Choroid plexus epithelial cell (primary cell): ENCODE data around the gene ENOX1.
A peak's percentile ranks its signal among the peaks of the same experiment; 100 is the strongest.

Source experiments
- DNase-seq: peaks from one replicate; pipeline ENCODE4 v3.0.0-alpha.2; 2010; ENCODE audit warnings: low read depth
- H3K4me3 ChIP-seq: 2 replicates; pipeline ENCODE4 v1.5.1; 2011; ENCODE audit warnings: low read depth, mild to moderate bottlenecking, control low read depth, low read length, moderate library complexity
- CTCF ChIP-seq: conservative IDR thresholded peaks from 2 replicates; pipeline ENCODE4 v1.5.1; 2011; ENCODE audit warnings: low read depth, mild to moderate bottlenecking, control low read depth, inconsistent platforms, low read length, moderate library complexity

Gene ENOX1

GRCh38 chr13:43653395-43653794 lies 133.4 kb downstream of the ENOX1 start:
- DNase-seq = no peak
- no peak for TF ChIP-seq CTCF
- H3K4me3 ChIP-seq = no peak overlapping the region

GRCh38 chr13:43652760-43653159 lies 134.0 kb downstream of the ENOX1 start:
- no peak for TF ChIP-seq CTCF
- no peak for DNase-seq
- H3K4me3 ChIP-seq = no peak overlapping the region

- no peak for DNase-seq
- H3K4me3 ChIP-seq = no peak overlapping the region
- no peak for TF ChIP-seq CTCF
These were observed 135.9 kb downstream of the ENOX1 start for GRCh38 chr13:43650882-43651281.

GRCh38 chr13:43648733-43649132 lies 138.0 kb downstream of the ENOX1 start:
- peak; percentile 6 for DNase-seq
- no peak for TF ChIP-seq CTCF

GRCh38 chr13:43647471-43647870 lies 139.3 kb downstream of the ENOX1 start:
- no peak for TF ChIP-seq CTCF
- H3K4me3 ChIP-seq = no peak overlapping the region
- DNase-seq = no peak

More at GRCh38 chr13:43648733-43649132, 138.0 kb downstream of the ENOX1 start:
- H3K4me3 ChIP-seq = no peak overlapping the region

GRCh38 chr13:43640476-43640875 lies 146.3 kb downstream of the ENOX1 start:
- H3K4me3 ChIP-seq = no peak overlapping the region
- no peak for DNase-seq
- no peak for TF ChIP-seq CTCF

- no peak for TF ChIP-seq CTCF
These were observed 155.7 kb downstream of the ENOX1 start for GRCh38 chr13:43631106-43631505.

More at GRCh38 chr13:43631106-43631505, 155.7 kb downstream of the ENOX1 start:
- DNase-seq = peak; percentile 34
- H3K4me3 ChIP-seq = no peak overlapping the region
